HepG2 (cell line): ENCODE measurements around the gene NMT2. TPM values are rescaled to one million over a fixed set of nuclear protein-coding genes. Genes with fewer than 3 reads are reported as not detected.

Experiments
- BRD4 ChIP-seq: sonication (generic); formaldehyde crosslinking; IDR thresholded peaks from 2 replicates; pipeline ENCODE4 v1.4.0; 2020; ENCODE audit warnings: missing genetic modification reagents
- CAMTA2 ChIP-seq: sonication (generic); formaldehyde crosslinking; IDR thresholded peaks from 2 replicates; pipeline ENCODE4 v1.4.0; 2020; ENCODE audit warnings: mild to moderate bottlenecking, missing genetic modification reagents, borderline replicate concordance
- GATAD1 ChIP-seq: IDR thresholded peaks from 2 replicates; pipeline ENCODE4 v1.6.1; 2016; ENCODE audit warnings: missing genetic modification reagents, missing compliant biosample characterization
- HMGA1 ChIP-seq: sonication (generic); formaldehyde crosslinking; conservative IDR thresholded peaks from 2 replicates; pipeline ENCODE4 v1.4.0; 2020; ENCODE audit warnings: missing genetic modification reagents
- MEIS2 ChIP-seq: sonication (generic); formaldehyde crosslinking; IDR thresholded peaks from 2 replicates; pipeline ENCODE4 v1.9.0; 2021; ENCODE audit warnings: mild to moderate bottlenecking, missing genetic modification reagents
- NFRKB ChIP-seq: fragments of 450-650 bp; IDR thresholded peaks from 2 replicates; pipeline ENCODE4 v1.6.1; 2017
- TIGD3 ChIP-seq: sonication (generic); formaldehyde crosslinking; IDR thresholded peaks from 2 replicates; pipeline ENCODE4 v1.5.1; 2020; ENCODE audit warnings: mild to moderate bottlenecking, missing genetic modification reagents, borderline replicate concordance
- ZNF264 ChIP-seq: sonication (generic); formaldehyde crosslinking; IDR thresholded peaks from 2 replicates; pipeline ENCODE4 v1.4.0; 2020; ENCODE audit warnings: missing genetic modification reagents
- ZNF496 ChIP-seq: sonication (generic); formaldehyde crosslinking; IDR thresholded peaks from 2 replicates; pipeline ENCODE4 v1.8.1; 2023; ENCODE audit warnings: mild to moderate bottlenecking, moderate library complexity, missing genetic modification reagents; ENCODE audit not compliant: insufficient replicate concordance
- ZNF530 ChIP-seq: sonication (generic); formaldehyde crosslinking; IDR thresholded peaks from 2 replicates; pipeline ENCODE4 v1.5.0; 2020; ENCODE audit warnings: low read depth, mild to moderate bottlenecking, missing genetic modification reagents
- ZNF556 ChIP-seq: sonication (generic); formaldehyde crosslinking; IDR thresholded peaks from 2 replicates; pipeline ENCODE4 v1.4.0; 2020; ENCODE audit warnings: mild to moderate bottlenecking, missing genetic modification reagents, borderline replicate concordance
- ZNF709 ChIP-seq: sonication (generic); formaldehyde crosslinking; IDR thresholded peaks from 2 replicates; pipeline ENCODE4 v1.5.0; 2020; ENCODE audit warnings: mild to moderate bottlenecking, missing genetic modification reagents
- ZNF749 ChIP-seq: sonication (generic); formaldehyde crosslinking; IDR thresholded peaks from 2 replicates; pipeline ENCODE4 v1.8.0; 2022; ENCODE audit warnings: mild to moderate bottlenecking, missing genetic modification reagents, moderate library complexity, borderline replicate concordance
- ZNF800 ChIP-seq: sonication (generic); formaldehyde crosslinking; IDR thresholded peaks from 2 replicates; pipeline ENCODE4 v1.4.0; 2020; ENCODE audit warnings: missing genetic modification reagents
- ZSCAN22 ChIP-seq: sonication (generic); formaldehyde crosslinking; IDR thresholded peaks from 2 replicates; pipeline ENCODE4 v1.4.0; 2020; ENCODE audit warnings: mild to moderate bottlenecking, missing genetic modification reagents
- polyA plus RNA-seq, 8 experiments: library from polyadenylated mRNA; depleted of rRNA in 3 of 8; stranded (reverse) in 7 of 8; unstranded in 1 of 8; fragments of >200 nt; fragmentation: Illumina TruSeq in 4 of 8; extraction: Trizol in 4 of 8; gene quantifications; 2 replicates each; pipeline versions ENCODE4 v1.2.1 to v1.2.3, GENCODE V29; 2011 to 2016; ENCODE audit warnings: low read depth in 4 of 8, missing spikeins in 1 of 8, mixed read lengths in 1 of 8; ENCODE audit not compliant: insufficient read depth in 1 of 8
- total RNA-seq, 5 experiments: library from RNA; depleted of rRNA; stranded (reverse); fragments of >200 nt; fragmentation: Illumina TruSeq; extraction: Trizol; gene quantifications; 2 replicates each; pipeline ENCODE4 v1.2.3, GENCODE V29; 2016; ENCODE audit warnings: low read depth in 1 of 5
- TF ChIP-seq, protein P1 (sequence below): sonication (generic); formaldehyde crosslinking; IDR thresholded peaks from 2 replicates; pipeline ENCODE4 v1.4.0; 2020; ENCODE audit warnings: missing genetic modification reagents, mild to moderate bottlenecking, borderline replicate concordance
- TF ChIP-seq, protein P2 (sequence below): IDR thresholded peaks from 2 replicates; pipeline ENCODE4 v1.6.1; 2016; ENCODE audit warnings: missing genetic modification reagents, missing compliant biosample characterization
- TF ChIP-seq, protein P3 (sequence below): sonication (generic); formaldehyde crosslinking; IDR thresholded peaks from 2 replicates; pipeline ENCODE4 v1.5.1; 2020; ENCODE audit warnings: mild to moderate bottlenecking, missing genetic modification reagents, borderline replicate concordance

NMT2 gene
- total and polyA plus RNA-seq, 2 of the 13 experiments (the other 11 are each of a cell fraction or from before 2014, with no cell fraction given): 10.1 to 23.8 TPM

DNA sequence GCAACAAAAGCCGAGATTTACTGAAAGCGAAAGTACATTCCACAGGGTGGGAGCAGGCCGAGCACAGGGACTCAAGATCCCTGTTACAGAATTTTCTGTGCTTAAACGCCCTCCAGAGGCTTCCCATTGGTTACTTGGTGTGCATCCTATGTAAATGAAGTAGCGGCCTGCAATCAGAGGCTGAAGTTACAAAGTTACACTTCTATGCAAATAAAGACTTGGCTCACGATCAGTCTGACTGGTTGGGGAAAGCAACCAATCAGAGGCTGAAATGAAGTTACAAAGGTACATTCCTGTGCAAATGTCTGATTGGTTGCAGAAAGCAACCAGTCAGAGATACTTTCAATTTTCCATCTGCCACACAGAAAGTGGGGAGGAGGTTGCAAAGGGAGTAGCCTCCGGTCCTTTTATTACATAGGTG is 84.0 kb downstream of the NMT2 start (continued):
- TF ChIP-seq, protein P1, sequence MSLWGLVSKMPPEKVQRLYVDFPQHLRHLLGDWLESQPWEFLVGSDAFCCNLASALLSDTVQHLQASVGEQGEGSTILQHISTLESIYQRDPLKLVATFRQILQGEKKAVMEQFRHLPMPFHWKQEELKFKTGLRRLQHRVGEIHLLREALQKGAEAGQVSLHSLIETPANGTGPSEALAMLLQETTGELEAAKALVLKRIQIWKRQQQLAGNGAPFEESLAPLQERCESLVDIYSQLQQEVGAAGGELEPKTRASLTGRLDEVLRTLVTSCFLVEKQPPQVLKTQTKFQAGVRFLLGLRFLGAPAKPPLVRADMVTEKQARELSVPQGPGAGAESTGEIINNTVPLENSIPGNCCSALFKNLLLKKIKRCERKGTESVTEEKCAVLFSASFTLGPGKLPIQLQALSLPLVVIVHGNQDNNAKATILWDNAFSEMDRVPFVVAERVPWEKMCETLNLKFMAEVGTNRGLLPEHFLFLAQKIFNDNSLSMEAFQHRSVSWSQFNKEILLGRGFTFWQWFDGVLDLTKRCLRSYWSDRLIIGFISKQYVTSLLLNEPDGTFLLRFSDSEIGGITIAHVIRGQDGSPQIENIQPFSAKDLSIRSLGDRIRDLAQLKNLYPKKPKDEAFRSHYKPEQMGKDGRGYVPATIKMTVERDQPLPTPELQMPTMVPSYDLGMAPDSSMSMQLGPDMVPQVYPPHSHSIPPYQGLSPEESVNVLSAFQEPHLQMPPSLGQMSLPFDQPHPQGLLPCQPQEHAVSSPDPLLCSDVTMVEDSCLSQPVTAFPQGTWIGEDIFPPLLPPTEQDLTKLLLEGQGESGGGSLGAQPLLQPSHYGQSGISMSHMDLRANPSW (CRISPR knock-in tag): no peak
- no peak for TF ChIP-seq CAMTA2 (CRISPR knock-in tag)
- no peak for TF ChIP-seq ZNF749 (CRISPR knock-in tag)
- TF ChIP-seq, protein P2, sequence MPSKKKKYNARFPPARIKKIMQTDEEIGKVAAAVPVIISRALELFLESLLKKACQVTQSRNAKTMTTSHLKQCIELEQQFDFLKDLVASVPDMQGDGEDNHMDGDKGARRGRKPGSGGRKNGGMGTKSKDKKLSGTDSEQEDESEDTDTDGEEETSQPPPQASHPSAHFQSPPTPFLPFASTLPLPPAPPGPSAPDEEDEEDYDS: peak; percentile 60
- no peak for TF ChIP-seq BRD4
- no peak for TF ChIP-seq HMGA1 (CRISPR knock-in tag)
- no peak for TF ChIP-seq TIGD3 (CRISPR knock-in tag)
- TF ChIP-seq ZNF800 (CRISPR knock-in tag): no peak
- TF ChIP-seq ZSCAN22 (CRISPR knock-in tag): no peak
- TF ChIP-seq ZNF496 (CRISPR knock-in tag): no peak
- TF ChIP-seq NFRKB: no peak
- no peak for TF ChIP-seq ZNF264 (CRISPR knock-in tag)
- TF ChIP-seq, protein P3, sequence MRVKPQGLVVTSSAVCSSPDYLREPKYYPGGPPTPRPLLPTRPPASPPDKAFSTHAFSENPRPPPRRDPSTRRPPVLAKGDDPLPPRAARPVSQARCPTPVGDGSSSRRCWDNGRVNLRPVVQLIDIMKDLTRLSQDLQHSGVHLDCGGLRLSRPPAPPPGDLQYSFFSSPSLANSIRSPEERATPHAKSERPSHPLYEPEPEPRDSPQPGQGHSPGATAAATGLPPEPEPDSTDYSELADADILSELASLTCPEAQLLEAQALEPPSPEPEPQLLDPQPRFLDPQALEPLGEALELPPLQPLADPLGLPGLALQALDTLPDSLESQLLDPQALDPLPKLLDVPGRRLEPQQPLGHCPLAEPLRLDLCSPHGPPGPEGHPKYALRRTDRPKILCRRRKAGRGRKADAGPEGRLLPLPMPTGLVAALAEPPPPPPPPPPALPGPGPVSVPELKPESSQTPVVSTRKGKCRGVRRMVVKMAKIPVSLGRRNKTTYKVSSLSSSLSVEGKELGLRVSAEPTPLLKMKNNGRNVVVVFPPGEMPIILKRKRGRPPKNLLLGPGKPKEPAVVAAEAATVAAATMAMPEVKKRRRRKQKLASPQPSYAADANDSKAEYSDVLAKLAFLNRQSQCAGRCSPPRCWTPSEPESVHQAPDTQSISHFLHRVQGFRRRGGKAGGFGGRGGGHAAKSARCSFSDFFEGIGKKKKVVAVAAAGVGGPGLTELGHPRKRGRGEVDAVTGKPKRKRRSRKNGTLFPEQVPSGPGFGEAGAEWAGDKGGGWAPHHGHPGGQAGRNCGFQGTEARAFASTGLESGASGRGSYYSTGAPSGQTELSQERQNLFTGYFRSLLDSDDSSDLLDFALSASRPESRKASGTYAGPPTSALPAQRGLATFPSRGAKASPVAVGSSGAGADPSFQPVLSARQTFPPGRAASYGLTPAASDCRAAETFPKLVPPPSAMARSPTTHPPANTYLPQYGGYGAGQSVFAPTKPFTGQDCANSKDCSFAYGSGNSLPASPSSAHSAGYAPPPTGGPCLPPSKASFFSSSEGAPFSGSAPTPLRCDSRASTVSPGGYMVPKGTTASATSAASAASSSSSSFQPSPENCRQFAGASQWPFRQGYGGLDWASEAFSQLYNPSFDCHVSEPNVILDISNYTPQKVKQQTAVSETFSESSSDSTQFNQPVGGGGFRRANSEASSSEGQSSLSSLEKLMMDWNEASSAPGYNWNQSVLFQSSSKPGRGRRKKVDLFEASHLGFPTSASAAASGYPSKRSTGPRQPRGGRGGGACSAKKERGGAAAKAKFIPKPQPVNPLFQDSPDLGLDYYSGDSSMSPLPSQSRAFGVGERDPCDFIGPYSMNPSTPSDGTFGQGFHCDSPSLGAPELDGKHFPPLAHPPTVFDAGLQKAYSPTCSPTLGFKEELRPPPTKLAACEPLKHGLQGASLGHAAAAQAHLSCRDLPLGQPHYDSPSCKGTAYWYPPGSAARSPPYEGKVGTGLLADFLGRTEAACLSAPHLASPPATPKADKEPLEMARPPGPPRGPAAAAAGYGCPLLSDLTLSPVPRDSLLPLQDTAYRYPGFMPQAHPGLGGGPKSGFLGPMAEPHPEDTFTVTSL (CRISPR knock-in tag): no peak
- TF ChIP-seq ZNF530: no peak
- TF ChIP-seq GATAD1 (CRISPR knock-in tag): peak; percentile 23; the same call in 1 of the 2 replicates
- no peak for TF ChIP-seq MEIS2 (CRISPR knock-in tag)
- no peak for TF ChIP-seq ZNF709 (CRISPR knock-in tag)
- TF ChIP-seq ZNF556 (CRISPR knock-in tag): no peak
